SK-N-MC (cell line): ENCODE results near the gene ASH1L.

Experiments used
- DNase-seq: peaks from one replicate; pipeline ENCODE4 v3.0.0-alpha.2; 2011; ENCODE audit warnings: low read depth, low spot score
- H3K27ac ChIP-seq: fragments of 200-600 bp; sonication (generic); 2 replicates; pipeline ENCODE4 v1.5.1; 2016; ENCODE audit warnings: mixed run types
- H3K36me3 ChIP-seq: fragments of 200-600 bp; sonication (generic); 2 replicates; pipeline ENCODE4 v1.6.1; 2017; ENCODE audit warnings: antibody characterized with exemption, low read length, mixed read lengths; ENCODE audit not compliant: insufficient read depth
- H3K4me3 ChIP-seq: fragments of 200-600 bp; sonication (generic); 2 replicates; pipeline ENCODE4 v1.5.1; 2016
- H3K9ac ChIP-seq: fragments of 200-600 bp; sonication (generic); 2 replicates; pipeline ENCODE4 v1.8.0; 2017; ENCODE audit warnings: mixed run types, mixed read lengths; ENCODE audit not compliant: insufficient read length
- H3K9me3 ChIP-seq: fragments of 200-600 bp; sonication (generic); 2 replicates; pipeline ENCODE4 v1.6.1; 2017; ENCODE audit warnings: low read depth, mild to moderate bottlenecking, antibody characterized with exemption, low read length, moderate library complexity, mixed read lengths
- EZH2 ChIP-seq: fragments of 200-600 bp; sonication (generic); IDR thresholded peaks from one replicate; pipeline ENCODE4 v1.6.1; 2017; ENCODE audit warnings: antibody characterized with exemption
- FOXP2 ChIP-seq: optimal IDR thresholded peaks from 2 replicates; pipeline ENCODE3; 2011; ENCODE audit warnings: mild to moderate bottlenecking, moderate library complexity; ENCODE audit not compliant: insufficient read depth; ENCODE audit errors: extremely low read length, control extremely low read depth
- POLR2AphosphoS5 ChIP-seq: IDR thresholded peaks from 2 replicates; pipeline ENCODE4 v1.6.1; 2012; ENCODE audit warnings: mild to moderate bottlenecking, low read depth, low read length, borderline replicate concordance

ASH1L gene

DNA sequence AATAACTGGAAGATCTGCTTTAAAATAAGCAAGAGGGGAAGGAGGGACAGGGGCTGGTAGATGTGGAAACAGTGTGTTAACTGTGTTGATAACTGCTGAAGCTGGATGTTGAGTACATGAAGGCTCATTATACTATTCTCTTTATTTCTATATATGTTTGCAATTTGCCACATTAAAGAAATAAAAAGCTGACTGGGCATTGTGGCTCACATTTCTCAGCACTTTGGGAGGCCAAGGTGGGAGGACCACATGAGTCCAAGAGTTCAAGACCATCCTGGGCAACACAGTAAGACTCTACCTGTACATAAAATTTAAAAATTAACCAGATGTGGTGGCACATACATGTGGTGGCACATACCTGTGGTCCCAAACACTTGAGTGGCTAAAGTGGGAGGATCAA lies 6.7 kb downstream of the ASH1L start:
- TF ChIP-seq FOXP2: no peak
- no peak for TF ChIP-seq POLR2AphosphoS5
- TF ChIP-seq EZH2: no peak

DNA sequence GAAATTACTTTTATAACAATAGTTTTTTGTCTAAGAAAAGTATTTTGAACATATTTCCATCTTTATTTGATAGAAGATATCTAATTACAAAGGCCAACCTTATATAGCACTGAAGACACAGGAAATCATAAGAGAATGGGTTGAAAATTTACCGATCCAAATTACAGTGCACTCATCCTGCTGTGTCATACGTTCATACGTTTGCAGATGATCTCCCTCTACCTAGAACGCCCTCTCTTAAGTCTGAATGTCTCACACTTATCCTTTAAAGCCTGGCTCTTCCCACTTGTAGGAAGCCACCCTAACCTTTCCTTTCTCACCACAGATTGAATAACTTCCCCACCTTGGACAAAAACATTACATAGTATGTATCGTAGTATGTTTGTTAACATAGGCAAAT lies 9.3 kb downstream of the ASH1L start:
- no peak overlapping the region for H3K9ac ChIP-seq
- no peak overlapping the region for H3K4me3 ChIP-seq
- peaks cover 11% of the 10 kb centered on the region; the same call in 1 of the 2 replicates for H3K36me3 ChIP-seq
- DNase-seq: no peak
- H3K9me3 ChIP-seq: no peaks in the 10 kb centered on the region
- peak overlapping the region; percentile 20; the same call in 1 of the 2 replicates for H3K27ac ChIP-seq
- no peak for TF ChIP-seq FOXP2
- no peak for TF ChIP-seq POLR2AphosphoS5
- no peak for TF ChIP-seq EZH2

More for the DNA sequence above, 6.7 kb downstream of the ASH1L start:
- no peak overlapping the region for H3K9ac ChIP-seq
- no peak for DNase-seq
- H3K4me3 ChIP-seq: no peak overlapping the region
- peak overlapping the region; percentile 68; the same call in 1 of the 2 replicates for H3K27ac ChIP-seq
- H3K9me3 ChIP-seq: no peaks in the 10 kb centered on the region
- peaks cover 11% of the 10 kb centered on the region; the same call in 1 of the 2 replicates for H3K36me3 ChIP-seq

DNA sequence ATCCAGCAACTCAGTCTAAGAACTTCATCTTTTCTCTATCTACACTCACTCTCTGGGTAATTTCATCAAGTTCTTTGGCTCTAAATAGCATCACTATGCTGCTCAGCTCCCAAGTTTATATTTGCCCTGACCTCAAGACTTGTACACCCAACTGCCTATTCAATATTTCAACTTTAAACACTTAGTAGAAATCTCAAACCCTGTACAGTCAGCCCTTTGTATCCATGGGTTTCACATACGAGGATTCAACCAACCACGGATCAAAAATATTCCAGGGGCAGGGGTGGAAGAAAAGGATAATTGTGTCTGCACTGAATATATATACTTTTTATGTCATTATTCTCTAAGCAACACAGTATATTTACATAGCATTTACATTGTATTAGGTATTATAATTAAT lies 13.9 kb downstream of the ASH1L start:
- peaks cover 4% of the 10 kb centered on the region; the same call in 1 of the 2 replicates for H3K36me3 ChIP-seq
- no peaks in the 10 kb centered on the region for H3K9me3 ChIP-seq
- H3K9ac ChIP-seq: no peak overlapping the region
- no peak for DNase-seq
- H3K4me3 ChIP-seq: no peak overlapping the region
- TF ChIP-seq EZH2: no peak
- TF ChIP-seq FOXP2: no peak
- no peak for TF ChIP-seq POLR2AphosphoS5
- H3K27ac ChIP-seq: no peak overlapping the region

DNA sequence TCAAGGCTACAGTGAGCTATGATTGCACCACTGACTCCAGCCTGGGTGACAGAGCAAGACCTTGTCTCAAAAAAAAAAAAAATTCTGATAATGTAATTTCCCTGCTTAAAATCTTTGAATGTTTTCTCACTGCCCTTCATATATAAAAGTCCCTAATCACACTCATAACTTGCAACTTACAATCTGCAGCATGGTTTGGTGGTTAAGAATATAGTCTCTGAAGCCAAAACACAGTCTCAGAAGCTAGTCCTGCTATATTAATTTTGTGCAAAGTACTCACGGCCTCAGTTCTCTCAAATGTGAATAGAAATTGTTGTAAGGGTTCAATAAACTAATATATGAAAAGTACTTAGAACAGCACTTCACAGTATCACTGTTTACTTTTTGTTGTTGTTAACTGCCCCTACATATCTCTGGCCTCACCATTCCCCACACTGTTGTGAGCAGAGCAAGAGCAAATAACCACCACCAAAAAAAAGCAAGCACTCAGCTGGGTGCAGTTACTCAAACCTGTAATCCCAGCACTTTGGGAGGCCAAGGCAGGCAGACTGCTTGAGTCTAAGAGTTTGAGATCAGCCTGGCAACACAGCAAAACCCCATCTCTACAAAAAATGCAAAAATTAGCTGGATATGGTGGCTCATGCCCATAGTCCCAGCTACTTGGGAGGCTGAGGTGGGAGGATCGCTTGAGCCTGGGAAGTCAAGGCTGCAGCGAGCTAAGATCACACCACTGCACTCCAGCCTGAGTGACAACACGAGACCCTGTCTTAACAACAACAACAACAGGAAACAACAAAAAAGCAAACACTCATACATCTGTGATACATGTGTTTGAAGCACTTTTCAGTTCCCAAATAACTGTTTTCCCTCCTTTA lies 22.4 kb downstream of the ASH1L start:
- H3K9ac ChIP-seq: no peak overlapping the region
- H3K9me3 ChIP-seq: no peaks in the 10 kb centered on the region
- DNase-seq: no peak
- TF ChIP-seq FOXP2 (no peak), POLR2AphosphoS5 (no peak), EZH2 (no peak)
- no peak overlapping the region for H3K27ac ChIP-seq
- no peak overlapping the region for H3K4me3 ChIP-seq
- no peaks in the 10 kb centered on the region for H3K36me3 ChIP-seq

DNA sequence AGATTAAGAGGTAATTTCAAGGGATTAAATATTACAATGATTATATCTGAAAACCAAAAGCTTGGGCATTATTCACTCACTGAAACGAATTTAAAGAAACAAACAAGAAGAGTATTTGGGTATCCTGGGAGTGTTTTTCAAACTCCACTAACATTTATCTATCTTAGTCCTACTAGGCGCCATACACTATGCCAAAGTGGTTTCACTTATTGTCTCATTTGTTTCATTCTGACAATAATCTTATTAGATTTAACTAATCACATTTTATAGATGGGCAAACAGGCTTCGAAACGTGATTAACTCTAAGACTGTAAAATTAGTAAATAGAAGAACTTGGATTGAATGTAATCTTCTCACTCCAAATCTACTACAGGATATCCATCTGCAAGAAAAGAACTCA lies 25.4 kb downstream of the ASH1L start:
- Histone ChIP-seq H3K36me3 (no peaks in the 10 kb centered on the region), H3K9me3 (no peaks in the 10 kb centered on the region), H3K9ac (no peak overlapping the region), H3K4me3 (no peak overlapping the region), H3K27ac (peak overlapping the region; percentile 51)
- no peak for DNase-seq
- TF ChIP-seq POLR2AphosphoS5 (no peak), FOXP2 (no peak), EZH2 (no peak)

DNA sequence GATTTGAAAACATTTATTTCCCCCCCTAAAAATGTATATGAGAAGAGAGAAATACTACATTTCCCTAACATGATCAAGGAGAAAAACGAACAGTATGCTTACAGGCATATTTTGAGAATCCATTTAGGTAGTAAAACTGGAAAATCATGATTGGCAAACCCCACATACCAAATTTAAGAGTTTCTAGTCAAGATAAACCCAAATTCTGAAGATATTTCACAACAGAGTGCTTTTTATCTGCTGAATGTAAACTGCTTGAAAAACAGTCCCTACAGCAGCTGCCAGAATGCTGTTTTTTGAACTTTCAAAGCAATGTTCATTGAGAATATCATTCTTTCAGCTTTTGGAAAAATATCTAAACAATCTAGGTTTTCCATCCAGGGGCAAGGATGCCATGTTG lies 31.0 kb downstream of the ASH1L start:
- Histone ChIP-seq H3K27ac (peak overlapping the region; percentile 75), H3K36me3 (no peaks in the 10 kb centered on the region), H3K4me3 (no peak overlapping the region), H3K9me3 (no peaks in the 10 kb centered on the region), H3K9ac (peak overlapping the region; percentile 1)
- DNase-seq: no peak
- TF ChIP-seq EZH2: no peak
- TF ChIP-seq POLR2AphosphoS5: no peak
- TF ChIP-seq FOXP2: no peak

DNA sequence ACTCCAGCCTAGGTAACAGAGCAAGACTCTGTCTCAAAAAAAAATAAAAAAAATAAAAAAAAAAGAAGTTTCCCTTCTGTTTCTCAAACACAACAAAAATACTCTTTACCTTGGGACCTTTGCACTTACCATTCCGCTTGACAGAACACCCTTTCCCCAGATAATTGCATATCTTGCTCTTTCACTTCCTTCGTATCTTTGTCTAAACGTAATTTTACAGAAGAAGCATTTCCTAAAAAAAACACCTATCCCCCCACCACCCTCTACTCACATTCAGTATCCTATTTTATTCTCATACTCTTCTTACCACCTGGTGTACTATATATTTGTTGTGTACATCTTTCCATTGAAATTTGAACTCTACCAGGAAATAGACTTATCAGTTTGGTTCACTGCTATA lies 32.7 kb downstream of the ASH1L start:
- H3K9ac ChIP-seq: no peak overlapping the region
- no peaks in the 10 kb centered on the region for H3K9me3 ChIP-seq
- DNase-seq: no peak
- H3K27ac ChIP-seq: no peak overlapping the region
- TF ChIP-seq FOXP2 (no peak), POLR2AphosphoS5 (no peak), EZH2 (no peak)
- no peak overlapping the region for H3K4me3 ChIP-seq
- H3K36me3 ChIP-seq: no peaks in the 10 kb centered on the region

DNA sequence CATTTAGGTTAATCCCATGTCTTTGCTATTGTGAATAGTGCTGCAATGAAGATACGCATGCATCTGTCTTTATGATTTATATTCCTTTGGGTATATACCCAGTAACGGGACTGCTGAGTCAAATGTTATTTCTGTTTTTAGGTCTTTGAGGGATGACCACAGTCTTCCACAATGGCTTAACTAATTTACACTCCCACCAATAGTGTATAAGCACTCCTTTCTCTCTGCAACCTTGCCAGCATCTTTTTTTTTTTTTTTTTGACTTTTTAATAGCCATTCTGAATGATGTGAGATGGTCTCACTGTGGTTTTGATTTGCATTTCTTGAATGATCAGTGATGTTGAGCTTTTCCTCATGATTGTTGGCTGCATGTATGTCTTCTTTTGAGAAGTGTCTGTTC lies 33.5 kb downstream of the ASH1L start:
- TF ChIP-seq EZH2 (no peak), FOXP2 (no peak), POLR2AphosphoS5 (no peak)
- no peak for DNase-seq
- no peaks in the 10 kb centered on the region for H3K9me3 ChIP-seq
- H3K36me3 ChIP-seq: no peaks in the 10 kb centered on the region
- H3K4me3 ChIP-seq: no peak overlapping the region
- H3K9ac ChIP-seq: no peak overlapping the region
- no peak overlapping the region for H3K27ac ChIP-seq
